Esophagus squamous epithelium (tissue), 4 donors: ENCODE measurements around the gene DUSP5.

ENCODE experiments used
- CTCF ChIP-seq, 6 experiments: fragments of 450-650 bp in 4 of 6; fragments of 200-600 bp in 2 of 6; sonication (generic) in 2 of 6; IDR thresholded peaks; one replicate each; pipeline ENCODE4 v1.5.1; 2016 to 2019; ENCODE audit warnings: antibody characterized with exemption in 6 of 6, mild to moderate bottlenecking in 4 of 6, moderate library complexity in 4 of 6
- POLR2A ChIP-seq, 4 donors: fragments of 450-650 bp; IDR thresholded peaks; one replicate each; pipeline ENCODE4 v1.6.1; 2017; ENCODE audit warnings: antibody characterized with exemption in 4 of 4, mild to moderate bottlenecking in 4 of 4, moderate library complexity in 3 of 4

- no peak for TF ChIP-seq CTCF (IDR thresholded peaks at IDR 0.05)
- TF ChIP-seq POLR2A (IDR thresholded peaks at IDR 0.05) = no peak
Measured at GRCh38 chr10:110539091-110539490, 41.4 kb downstream of the DUSP5 start.
